Progenitor cell of endocrine pancreas (in vitro differentiated cells): Measurements from ENCODE around the gene PSMD1. TPM values are rescaled to one million over a fixed set of nuclear protein-coding genes. Genes with fewer than 3 reads are reported as not detected.

Experiments used
- DNase-seq: peaks from one replicate; pipeline ENCODE4 v3.0.0; 2021; ENCODE audit warnings: low spot score; ENCODE audit not compliant: unreplicated experiment
- H3K27ac Mint-ChIP-seq: 2 replicates; pipeline ENCODE4 v1.8.0; 2021; ENCODE audit warnings: mild to moderate bottlenecking, moderate library complexity, mixed read lengths
- H3K27me3 Mint-ChIP-seq: 2 replicates; pipeline ENCODE4 v1.8.0; 2021; ENCODE audit warnings: mixed read lengths
- H3K36me3 Mint-ChIP-seq: 2 replicates; pipeline ENCODE4 v1.8.0; 2022; ENCODE audit warnings: mixed read lengths; ENCODE audit not compliant: insufficient read depth
- H3K4me1 Mint-ChIP-seq: 2 replicates; pipeline ENCODE4 v1.8.0; 2021; ENCODE audit warnings: low read depth, mixed read lengths
- H3K4me3 Mint-ChIP-seq: 2 replicates; pipeline ENCODE4 v1.8.0; 2021; ENCODE audit warnings: low read depth, mild to moderate bottlenecking, moderate library complexity, mixed read lengths
- H3K9me3 Mint-ChIP-seq: 2 replicates; pipeline ENCODE4 v1.8.0; 2021; ENCODE audit warnings: low read depth, mixed read lengths
- CTCF ChIP-seq: fragments of 200-600 bp; sonication (generic); IDR thresholded peaks from one replicate; pipeline ENCODE4 v1.5.0; 2021; ENCODE audit warnings: antibody characterized with exemption, mild to moderate bottlenecking; ENCODE audit not compliant: unreplicated experiment
- long read RNA-seq: library from polyadenylated mRNA; unstranded; transcript quantifications from one replicate; pipeline ENCODE4 v2.0.0, GENCODE V29; 2020
- total RNA-seq: library from RNA; stranded (reverse); gene quantifications from 2 replicates; pipeline ENCODE4 v1.2.1, GENCODE V29; 2021

The PSMD1 gene
- 99.0 and 103 TPM in 2 replicates for total RNA-seq
- long read RNA-seq, transcript PSMD1-204 (21 exons, 2,506 nt): minor isoform, 5 of 1,547 reads
- long read RNA-seq, transcript PSMD1-201 (25 exons, 3,326 nt): major isoform, 47 of 1,547 reads
- long read RNA-seq, partial matches to known transcripts: 1,433 of 1,547 reads
- long read RNA-seq, other reads (novel, unspliced or antisense): 61 of 1,547 reads

GRCh38 chr2:231056453-231057416 lies at the start of gene PSMD1:
TSS of gene PSMD1 (plus strand) at chr2:231056867. CDS start at chr2:231057026, 159 bp downstream.
- Mint-ChIP-seq H3K9me3 (no peaks in the 10 kb centered on the region), H3K27ac (peak within 1 kb of the TSS; percentile 100), H3K27me3 (peaks cover 4% of the 10 kb centered on the region), H3K36me3 (peaks cover 3% of the 10 kb centered on the region), H3K4me3 (peak within 1 kb of the TSS; percentile 96), H3K4me1 (peaks cover 34% of the 10 kb centered on the region)
- DNase-seq: peak; percentile 86
- TF ChIP-seq CTCF: peak; percentile 92

- peak overlapping the region; percentile 70 for H3K27ac Mint-ChIP-seq
- TF ChIP-seq CTCF: no peak
- peaks cover 10% of the 10 kb centered on the region for H3K9me3 Mint-ChIP-seq
- peaks cover 13% of the 10 kb centered on the region for H3K4me1 Mint-ChIP-seq
- peaks cover 2% of the 10 kb centered on the region for H3K36me3 Mint-ChIP-seq
- DNase-seq: no peak
- peaks cover 11% of the 10 kb centered on the region for H3K27me3 Mint-ChIP-seq
- H3K4me3 Mint-ChIP-seq: no peak overlapping the region
Measured at GRCh38 chr2:231007286-231008098, 49.2 kb upstream of the PSMD1 start.

GRCh38 chr2:231008131-231008530 lies 48.5 kb upstream of the PSMD1 start:
- H3K36me3 Mint-ChIP-seq: peaks cover 2% of the 10 kb centered on the region
- DNase-seq: no peak
- no peak overlapping the region for H3K4me3 Mint-ChIP-seq
- H3K27ac Mint-ChIP-seq: no peak overlapping the region
- H3K9me3 Mint-ChIP-seq: peaks cover 10% of the 10 kb centered on the region
- TF ChIP-seq CTCF: no peak
- peaks cover 13% of the 10 kb centered on the region for H3K4me1 Mint-ChIP-seq
- H3K27me3 Mint-ChIP-seq: peaks cover 11% of the 10 kb centered on the region

GRCh38 chr2:231009236-231009919 lies 47.3 kb upstream of the PSMD1 start:
- no peak for TF ChIP-seq CTCF
- Mint-ChIP-seq H3K9me3 (peaks cover 10% of the 10 kb centered on the region), H3K4me3 (no peak overlapping the region), H3K27ac (no peak overlapping the region), H3K27me3 (peaks cover 10% of the 10 kb centered on the region), H3K36me3 (peaks cover 2% of the 10 kb centered on the region), H3K4me1 (peaks cover 13% of the 10 kb centered on the region)
- DNase-seq: no peak
